ENCODE measurements around the gene GRIK4. TPM values are rescaled to one million over a fixed set of nuclear protein-coding genes. Genes with fewer than 3 reads are reported as not detected.

Gene GRIK4
- total and polyA plus RNA-seq, 7 donors = 0.04 to 0.11 (median 0.04) TPM; not detected in 4

DNA sequence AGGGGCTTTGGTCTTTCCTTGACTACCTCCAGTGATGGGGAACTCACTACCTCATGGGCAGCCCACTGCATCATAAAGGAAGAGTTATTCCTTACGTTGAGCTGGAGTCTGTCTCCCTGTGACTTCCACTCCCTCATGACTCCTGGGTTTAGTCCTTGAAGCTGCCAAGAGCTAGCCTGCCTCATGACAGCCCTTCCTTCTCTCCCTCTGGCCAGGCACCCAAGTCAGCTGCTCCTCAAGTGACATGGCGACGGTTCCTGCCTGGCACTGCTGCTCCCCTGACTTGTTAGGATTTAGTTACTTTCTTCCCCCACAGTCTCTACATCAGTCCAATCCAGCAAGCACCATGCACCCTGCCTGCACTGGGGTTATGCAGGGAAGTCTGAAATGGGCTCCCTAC is 316.3 kb downstream of the GRIK4 start:
- H3K36me3 ChIP-seq (ENCODE audit: insufficient read depth in 1 of 2, low read depth in 1 of 2) = no peaks in the 10 kb centered on the region
- DNase-seq (no peak), ATAC-seq (no peak)
- no peak overlapping the region for H3K27ac ChIP-seq
- intact Hi-C loops (cut with DNase I) = no loop called here
- H3K9me3 ChIP-seq = no peaks in the 10 kb centered on the region
- H3K27me3 ChIP-seq (ENCODE audit: insufficient read depth in 3 of 3, low read length in 2 of 3) = peaks cover 0 to 5% (median 5%) of the 10 kb centered on the region in 3 donors
- WGBS, 3 donors = 45 to 66% (median 51%) methylated on average over 3 of the region's 3 CpGs
- TF ChIP-seq, protein P1, sequence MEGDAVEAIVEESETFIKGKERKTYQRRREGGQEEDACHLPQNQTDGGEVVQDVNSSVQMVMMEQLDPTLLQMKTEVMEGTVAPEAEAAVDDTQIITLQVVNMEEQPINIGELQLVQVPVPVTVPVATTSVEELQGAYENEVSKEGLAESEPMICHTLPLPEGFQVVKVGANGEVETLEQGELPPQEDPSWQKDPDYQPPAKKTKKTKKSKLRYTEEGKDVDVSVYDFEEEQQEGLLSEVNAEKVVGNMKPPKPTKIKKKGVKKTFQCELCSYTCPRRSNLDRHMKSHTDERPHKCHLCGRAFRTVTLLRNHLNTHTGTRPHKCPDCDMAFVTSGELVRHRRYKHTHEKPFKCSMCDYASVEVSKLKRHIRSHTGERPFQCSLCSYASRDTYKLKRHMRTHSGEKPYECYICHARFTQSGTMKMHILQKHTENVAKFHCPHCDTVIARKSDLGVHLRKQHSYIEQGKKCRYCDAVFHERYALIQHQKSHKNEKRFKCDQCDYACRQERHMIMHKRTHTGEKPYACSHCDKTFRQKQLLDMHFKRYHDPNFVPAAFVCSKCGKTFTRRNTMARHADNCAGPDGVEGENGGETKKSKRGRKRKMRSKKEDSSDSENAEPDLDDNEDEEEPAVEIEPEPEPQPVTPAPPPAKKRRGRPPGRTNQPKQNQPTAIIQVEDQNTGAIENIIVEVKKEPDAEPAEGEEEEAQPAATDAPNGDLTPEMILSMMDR (IDR thresholded peaks at IDR 0.05) = no peak
- no peak overlapping the region for H3K4me3 ChIP-seq
- no peaks in the 10 kb centered on the region for H3K4me1 ChIP-seq

DNA sequence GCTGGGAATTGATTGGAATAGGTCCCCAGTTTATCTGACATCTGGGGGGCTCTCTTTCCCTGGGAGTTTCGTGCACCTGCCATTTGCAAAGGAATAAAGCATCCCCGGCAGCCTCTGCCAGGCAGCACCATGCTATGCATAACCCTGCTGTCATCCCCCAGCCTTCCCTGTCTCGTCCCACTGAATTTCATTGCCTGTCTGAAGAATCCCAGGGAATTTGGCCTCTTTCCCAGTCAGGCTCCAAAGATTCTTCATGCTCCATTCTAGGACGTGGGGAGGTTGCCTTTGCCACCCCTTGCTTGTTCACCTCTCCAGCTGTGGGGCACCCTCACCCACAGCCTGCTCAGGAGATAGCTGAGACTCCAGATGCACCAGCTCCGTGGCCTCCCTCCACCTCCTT is 317.3 kb downstream of the GRIK4 start:
- Histone ChIP-seq H3K4me1 (no peaks in the 10 kb centered on the region), H3K27ac (no peak overlapping the region), H3K27me3 (ENCODE audit: insufficient read depth in 3 of 3, low read length in 2 of 3) (peaks cover 0 to 5% (median 5%) of the 10 kb centered on the region in 3 donors), H3K4me3 (no peak overlapping the region), H3K9me3 (no peaks in the 10 kb centered on the region), H3K36me3 (ENCODE audit: insufficient read depth in 1 of 2, low read depth in 1 of 2) (no peaks in the 10 kb centered on the region)
- DNase-seq (no peak), ATAC-seq (no peak)
- intact Hi-C loops (cut with DNase I) = no loop called here
- WGBS, 3 donors = 41 to 45% (median 41%) methylated on average over 5 of the region's 5 CpGs
- TF ChIP-seq, protein P1 (IDR thresholded peaks at IDR 0.05) = no peak

DNA sequence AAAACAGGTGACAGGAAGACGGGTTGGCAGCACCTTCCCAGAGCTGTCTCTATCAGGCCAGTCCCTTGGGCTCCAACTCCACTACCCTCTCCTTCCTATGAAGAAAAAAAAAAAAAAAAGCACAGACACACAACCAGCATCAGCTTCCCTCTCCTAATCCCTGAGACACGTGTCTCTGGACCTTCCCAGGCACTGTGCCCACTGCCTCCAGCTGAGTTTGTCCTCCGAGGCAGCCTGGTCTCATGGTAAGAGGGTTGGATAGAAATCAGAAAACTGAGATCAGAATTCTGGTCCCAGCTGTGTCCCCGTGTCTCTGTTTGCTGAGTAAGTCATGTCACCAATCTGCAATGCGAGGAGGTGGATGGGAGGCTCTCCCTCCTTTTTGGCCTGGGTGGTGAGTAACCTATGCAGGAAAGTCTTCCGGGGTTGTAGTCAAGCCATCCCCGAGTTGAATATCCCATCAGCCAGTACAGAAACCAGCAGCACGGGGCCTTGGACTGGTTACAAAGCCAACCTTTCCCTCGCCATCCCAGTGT is 318.6 kb downstream of the GRIK4 start:
- no peaks in the 10 kb centered on the region for H3K4me1 ChIP-seq
- WGBS, 3 donors = 25 to 29% (median 26%) methylated on average over 9 of the region's 9 CpGs
- intact Hi-C loops (cut with DNase I) = no loop called here
- no peak overlapping the region for H3K27ac ChIP-seq
- H3K27me3 ChIP-seq (ENCODE audit: insufficient read depth in 3 of 3, low read length in 2 of 3) = peaks cover 0 to 5% (median 5%) of the 10 kb centered on the region in 3 donors
- no peak overlapping the region for H3K4me3 ChIP-seq
- TF ChIP-seq, protein P1 (IDR thresholded peaks at IDR 0.05) = no peak
- no peak for ATAC-seq
- H3K36me3 ChIP-seq (ENCODE audit: insufficient read depth in 1 of 2, low read depth in 1 of 2) = no peaks in the 10 kb centered on the region
- DNase-seq = no peak
- H3K9me3 ChIP-seq = no peaks in the 10 kb centered on the region

DNA sequence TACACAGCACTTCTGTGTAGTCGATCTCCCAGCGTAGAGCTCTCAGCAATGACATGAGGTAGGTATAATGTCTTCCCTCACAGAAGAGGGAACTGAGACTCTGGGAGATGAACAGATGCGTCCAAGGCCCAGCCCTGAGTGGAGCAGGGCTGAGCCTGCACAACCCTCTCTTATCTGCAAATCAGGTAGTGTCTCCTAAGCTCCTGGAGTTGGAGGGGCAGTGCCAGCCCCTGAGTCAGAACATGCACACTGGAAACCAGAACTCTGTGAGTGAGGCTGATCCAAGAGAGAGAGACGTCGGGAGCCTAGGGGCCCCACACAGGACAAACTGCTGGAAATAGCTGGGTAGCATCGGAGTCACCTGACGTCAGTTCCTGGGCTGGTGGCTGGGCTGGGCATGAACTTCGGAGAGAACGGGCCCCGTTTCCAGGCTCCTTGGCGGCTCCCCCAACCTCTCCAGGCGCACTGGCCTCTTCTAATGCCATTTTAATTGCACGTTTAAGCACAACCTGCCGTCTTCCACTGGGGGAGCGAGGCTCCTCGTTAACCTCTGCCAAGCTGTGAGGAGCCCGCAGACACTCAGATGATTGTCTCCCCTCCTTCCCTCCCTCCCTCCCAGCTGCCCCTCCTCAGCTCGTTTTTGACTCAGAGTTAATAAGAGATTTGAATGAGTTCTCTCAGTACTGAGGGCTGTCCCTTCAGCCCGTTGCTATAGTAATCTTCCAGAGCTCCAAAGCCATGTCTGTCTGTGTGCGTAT is 321.1 kb downstream of the GRIK4 start:
- ATAC-seq = no peak
- 57 to 72% (median 60%) methylated on average over 20 of the region's 20 CpGs for WGBS, 3 donors
- Histone ChIP-seq H3K9me3 (no peaks in the 10 kb centered on the region), H3K27me3 (ENCODE audit: insufficient read depth in 3 of 3, low read length in 2 of 3) (peaks cover 0 to 5% (median 5%) of the 10 kb centered on the region in 3 donors), H3K36me3 (ENCODE audit: insufficient read depth in 1 of 2, low read depth in 1 of 2) (no peaks in the 10 kb centered on the region), H3K4me3 (no peak overlapping the region), H3K27ac (no peak overlapping the region), H3K4me1 (no peaks in the 10 kb centered on the region)
- intact Hi-C loops (cut with DNase I) = no loop called here
- no peak for DNase-seq
- TF ChIP-seq, protein P1 (IDR thresholded peaks at IDR 0.05) = no peak
